Astrocyte (in vitro differentiated cells and primary cell): ENCODE results near the gene ACTL6B. TPM values are rescaled to one million over a fixed set of nuclear protein-coding genes. Genes with fewer than 3 reads are reported as not detected.

Experiments
- DNase-seq: peaks from one replicate; pipeline ENCODE4 v3.0.0-alpha.2; 2010; ENCODE audit warnings: low read depth
- FAIRE-seq: peaks from 2 replicates; lab custom pipeline; 2011; peaks lifted over from hg19 to GRCh38; lab: Jason Lieb, UNC
- H2AFZ ChIP-seq: 2 replicates; pipeline ENCODE4 v1.6.0; 2012; ENCODE audit warnings: low read depth, low read length, inconsistent platforms
- H3K27ac ChIP-seq: 2 replicates; pipeline ENCODE4 v1.5.1; 2011; ENCODE audit warnings: low read depth, low read length, inconsistent platforms
- H3K27me3 ChIP-seq: 2 replicates; pipeline ENCODE4 v1.6.0; 2011; ENCODE audit warnings: low read length, inconsistent platforms; ENCODE audit not compliant: insufficient read depth
- H3K36me3 ChIP-seq: 2 replicates; pipeline ENCODE4 v1.5.1; 2011; ENCODE audit warnings: low read length, inconsistent platforms; ENCODE audit not compliant: insufficient read depth
- H3K4me1 ChIP-seq: 2 replicates; pipeline ENCODE4 v1.5.1; 2011; ENCODE audit warnings: low read length, inconsistent platforms; ENCODE audit not compliant: insufficient read depth
- H3K4me2 ChIP-seq: 2 replicates; pipeline ENCODE4 v1.6.0; 2012; ENCODE audit warnings: low read length, inconsistent platforms
- H3K4me3 ChIP-seq: 2 replicates; pipeline ENCODE4 v1.5.1; 2011; ENCODE audit warnings: low read depth, mild to moderate bottlenecking, low read length, inconsistent platforms; ENCODE audit not compliant: insufficient read depth
- H3K79me2 ChIP-seq: 2 replicates; pipeline ENCODE4 v1.6.0; 2012; ENCODE audit warnings: mild to moderate bottlenecking, low read length, inconsistent platforms; ENCODE audit not compliant: insufficient read depth
- H3K9ac ChIP-seq: 2 replicates; pipeline ENCODE4 v1.6.0; 2012; ENCODE audit warnings: mild to moderate bottlenecking, low read length, inconsistent platforms
- H3K9me3 ChIP-seq: 2 replicates; pipeline ENCODE4 v1.5.1; 2012; ENCODE audit warnings: low read depth, mild to moderate bottlenecking, low read length, inconsistent platforms; ENCODE audit not compliant: insufficient read depth
- H4K20me1 ChIP-seq: 2 replicates; pipeline ENCODE4 v1.6.0; 2012; ENCODE audit warnings: low read length, inconsistent platforms; ENCODE audit not compliant: insufficient read depth
- H3K27ac Mint-ChIP-seq: one replicate; pipeline ENCODE4 v1.8.0; 2021; ENCODE audit warnings: mild to moderate bottlenecking, mixed read lengths; ENCODE audit not compliant: unreplicated experiment
- H3K27me3 Mint-ChIP-seq: one replicate; pipeline ENCODE4 v1.8.0; 2021; ENCODE audit warnings: low read depth, mixed read lengths; ENCODE audit not compliant: unreplicated experiment
- H3K36me3 Mint-ChIP-seq: one replicate; pipeline ENCODE4 v1.8.0; 2021; ENCODE audit warnings: low read depth, mixed read lengths; ENCODE audit not compliant: unreplicated experiment
- H3K4me1 Mint-ChIP-seq: one replicate; pipeline ENCODE4 v1.8.0; 2021; ENCODE audit warnings: low read depth, mixed read lengths; ENCODE audit not compliant: unreplicated experiment
- H3K4me3 Mint-ChIP-seq: one replicate; pipeline ENCODE4 v1.8.0; 2021; ENCODE audit warnings: mild to moderate bottlenecking, moderate library complexity, mixed read lengths; ENCODE audit not compliant: unreplicated experiment
- H3K9me3 Mint-ChIP-seq: one replicate; pipeline ENCODE4 v1.8.0; 2021; ENCODE audit warnings: mild to moderate bottlenecking, mixed read lengths; ENCODE audit not compliant: unreplicated experiment
- EZH2 ChIP-seq: IDR thresholded peaks from 2 replicates; pipeline ENCODE4 v1.6.1; 2012; ENCODE audit warnings: mild to moderate bottlenecking, low read length, inconsistent platforms; ENCODE audit not compliant: insufficient read depth
- total RNA-seq: library from RNA; stranded (reverse); gene quantifications from 2 replicates; pipeline ENCODE4 v1.2.1, GENCODE V29; 2021
- TF ChIP-seq, protein P1 (sequence below): IDR thresholded peaks from 2 replicates; pipeline ENCODE4 v1.5.1; 2011; ENCODE audit warnings: low read depth, mild to moderate bottlenecking, inconsistent platforms, low read length, moderate library complexity; ENCODE audit not compliant: insufficient read depth

The ACTL6B gene
- total RNA-seq, 1 donor from 2014 or later, result not detected

DNA sequence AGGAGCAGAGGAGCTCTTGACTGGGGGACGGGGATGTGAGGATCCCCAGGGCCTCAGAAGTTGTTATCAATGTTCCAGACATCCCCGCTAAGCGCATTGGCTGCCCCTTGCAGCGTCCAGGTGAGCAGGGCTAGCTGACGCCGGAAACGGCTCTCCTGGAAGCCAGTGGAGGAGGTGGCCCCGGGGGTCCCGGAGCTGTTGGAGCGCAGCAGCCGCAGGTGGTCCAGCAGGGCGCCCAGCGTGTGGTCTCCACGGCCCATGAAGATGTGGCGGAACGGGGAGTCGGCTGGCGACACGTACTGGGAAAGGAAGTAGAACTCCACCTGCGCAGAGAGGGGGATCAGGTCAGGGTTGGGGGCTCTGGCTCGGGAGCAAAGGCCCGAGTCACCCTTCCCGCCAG lies 35.4 kb downstream of the ACTL6B start:
- H3K4me1 ChIP-seq, result no peaks in the 10 kb centered on the region
- no peak overlapping the region for H3K27ac ChIP-seq
- H3K27me3 ChIP-seq, result no peaks in the 10 kb centered on the region
- no peak overlapping the region for H3K27ac Mint-ChIP-seq
- H3K79me2 ChIP-seq, result no peaks in the 10 kb centered on the region
- H2AFZ ChIP-seq, result no peak overlapping the region
- no peak overlapping the region for H3K4me2 ChIP-seq
- TF ChIP-seq, protein P1, sequence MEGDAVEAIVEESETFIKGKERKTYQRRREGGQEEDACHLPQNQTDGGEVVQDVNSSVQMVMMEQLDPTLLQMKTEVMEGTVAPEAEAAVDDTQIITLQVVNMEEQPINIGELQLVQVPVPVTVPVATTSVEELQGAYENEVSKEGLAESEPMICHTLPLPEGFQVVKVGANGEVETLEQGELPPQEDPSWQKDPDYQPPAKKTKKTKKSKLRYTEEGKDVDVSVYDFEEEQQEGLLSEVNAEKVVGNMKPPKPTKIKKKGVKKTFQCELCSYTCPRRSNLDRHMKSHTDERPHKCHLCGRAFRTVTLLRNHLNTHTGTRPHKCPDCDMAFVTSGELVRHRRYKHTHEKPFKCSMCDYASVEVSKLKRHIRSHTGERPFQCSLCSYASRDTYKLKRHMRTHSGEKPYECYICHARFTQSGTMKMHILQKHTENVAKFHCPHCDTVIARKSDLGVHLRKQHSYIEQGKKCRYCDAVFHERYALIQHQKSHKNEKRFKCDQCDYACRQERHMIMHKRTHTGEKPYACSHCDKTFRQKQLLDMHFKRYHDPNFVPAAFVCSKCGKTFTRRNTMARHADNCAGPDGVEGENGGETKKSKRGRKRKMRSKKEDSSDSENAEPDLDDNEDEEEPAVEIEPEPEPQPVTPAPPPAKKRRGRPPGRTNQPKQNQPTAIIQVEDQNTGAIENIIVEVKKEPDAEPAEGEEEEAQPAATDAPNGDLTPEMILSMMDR, result no peak
- no peak for TF ChIP-seq EZH2
- FAIRE-seq (no peak), DNase-seq (no peak)
- no peak overlapping the region for H3K4me3 ChIP-seq
- H3K9ac ChIP-seq, result no peak overlapping the region
- H3K4me3 Mint-ChIP-seq, result no peak overlapping the region
- peaks cover 19% of the 10 kb centered on the region for H3K27me3 Mint-ChIP-seq
- H3K4me1 Mint-ChIP-seq, result no peaks in the 10 kb centered on the region
- H3K36me3 Mint-ChIP-seq, result peaks cover 9% of the 10 kb centered on the region
- no peaks in the 10 kb centered on the region for H3K36me3 ChIP-seq
- H3K9me3 ChIP-seq, result no peaks in the 10 kb centered on the region
- no peaks in the 10 kb centered on the region for H4K20me1 ChIP-seq
- no peaks in the 10 kb centered on the region for H3K9me3 Mint-ChIP-seq

DNA sequence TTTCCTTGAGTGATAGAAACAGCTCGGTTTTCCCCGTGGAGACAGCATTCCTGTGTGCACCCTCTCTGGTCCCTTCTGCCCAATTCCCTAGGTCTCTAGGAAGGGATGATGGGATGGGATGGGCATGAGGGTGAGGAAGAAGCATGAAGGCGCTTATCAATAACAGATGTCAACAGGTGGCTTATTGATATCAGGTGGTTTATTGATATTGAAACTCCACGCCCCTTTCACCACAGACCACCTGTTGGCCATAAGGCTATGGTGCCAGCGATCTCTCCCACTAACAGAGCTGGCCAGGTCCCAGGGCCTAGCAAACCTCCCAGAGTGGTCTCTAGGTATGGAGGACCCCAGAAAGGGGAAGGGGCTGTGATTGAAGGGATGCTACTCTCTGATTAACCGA lies 36.0 kb downstream of the ACTL6B start:
- TF ChIP-seq EZH2, result no peak
- TF ChIP-seq, protein P1, result no peak
- Mint-ChIP-seq H3K27ac (no peak overlapping the region), H3K36me3 (peaks cover 10% of the 10 kb centered on the region), H3K4me3 (no peak overlapping the region), H3K27me3 (peaks cover 15% of the 10 kb centered on the region), H3K9me3 (no peaks in the 10 kb centered on the region), H3K4me1 (no peaks in the 10 kb centered on the region)
- Histone ChIP-seq H3K9ac (no peak overlapping the region), H3K27me3 (no peaks in the 10 kb centered on the region), H3K36me3 (no peaks in the 10 kb centered on the region), H3K4me1 (no peaks in the 10 kb centered on the region), H3K4me2 (no peak overlapping the region), H3K9me3 (no peaks in the 10 kb centered on the region), H2AFZ (no peak overlapping the region), H3K79me2 (no peaks in the 10 kb centered on the region), H3K4me3 (no peak overlapping the region), H3K27ac (no peak overlapping the region), H4K20me1 (no peaks in the 10 kb centered on the region)
- no peak for FAIRE-seq
- DNase-seq, result no peak

DNA sequence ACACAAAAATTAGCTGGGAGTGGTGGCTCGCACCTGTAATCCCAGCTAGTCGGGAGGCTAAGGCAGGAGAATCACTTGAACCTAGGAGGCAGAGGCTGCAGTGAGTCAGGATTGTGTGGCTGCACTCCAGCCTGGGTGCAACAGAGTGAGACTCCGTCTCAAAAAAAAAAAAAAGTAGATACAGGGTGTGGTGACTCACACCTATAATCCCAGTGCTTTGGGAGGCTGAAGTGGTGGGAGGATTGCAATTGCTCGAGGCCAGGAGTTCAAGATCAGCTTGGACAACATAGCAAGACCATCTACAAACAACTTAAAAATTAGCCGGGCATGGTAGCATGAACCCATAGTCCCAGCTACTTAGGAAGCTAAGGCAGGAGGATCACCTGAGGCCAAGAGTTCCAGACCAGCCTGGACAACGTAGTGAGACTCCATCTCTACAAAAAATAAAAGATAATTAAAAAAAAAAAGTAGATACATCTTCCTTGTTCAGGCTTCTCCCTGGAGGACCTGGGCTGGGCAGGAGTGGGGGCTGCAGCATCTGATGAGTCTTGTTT lies 41.9 kb downstream of the ACTL6B start:
- H3K27ac Mint-ChIP-seq, result no peak overlapping the region
- Histone ChIP-seq H3K36me3 (no peaks in the 10 kb centered on the region), H3K27me3 (no peaks in the 10 kb centered on the region), H3K79me2 (peaks cover 5% of the 10 kb centered on the region), H4K20me1 (peaks cover 4% of the 10 kb centered on the region), H3K9me3 (no peaks in the 10 kb centered on the region), H3K9ac (no peak overlapping the region), H2AFZ (no peak overlapping the region), H3K4me1 (peaks cover 7% of the 10 kb centered on the region), H3K27ac (no peak overlapping the region), H3K4me3 (no peak overlapping the region), H3K4me2 (no peak overlapping the region)
- DNase-seq, result no peak
- H3K36me3 Mint-ChIP-seq, result peaks cover 2% of the 10 kb centered on the region
- no peaks in the 10 kb centered on the region for H3K9me3 Mint-ChIP-seq
- TF ChIP-seq EZH2, result no peak
- TF ChIP-seq, protein P1, result no peak
- H3K4me1 Mint-ChIP-seq, result no peaks in the 10 kb centered on the region
- no peak for FAIRE-seq
- no peak overlapping the region for H3K4me3 Mint-ChIP-seq
- no peaks in the 10 kb centered on the region for H3K27me3 Mint-ChIP-seq
